ENCODE measurements around the gene GMPPA.

- TF ChIP-seq CTCF (conservative IDR thresholded peaks at IDR 0.05; ENCODE audit: low read depth, low read length) (no peak), EZH2phosphoT487 (IDR thresholded peaks at IDR 0.05; ENCODE audit: borderline replicate concordance, low read length) (no peak), EZH2 (IDR thresholded peaks at IDR 0.05; ENCODE audit: low read length, unreplicated experiment) (no peak)
These were observed 27.0 kb downstream of the GMPPA start for GRCh38 chr2:219525533-219526232.

All from PC-3 (cell line).